Natural killer cell (primary cell): ENCODE data around the gene SPTSSB. TPM values are rescaled to one million over a fixed set of nuclear protein-coding genes. Genes with fewer than 3 reads are reported as not detected.

ENCODE experiments used
- ATAC-seq, 3 donors: fragments of 150-1000 bp in 2 of 3; fragments of 200-7000 bp in 1 of 3; cut with Tn5 transposase; 1 replicate in 1 of 3; 2 replicates in 2 of 3; pipeline ENCODE4 v1.10.0; 2021; ENCODE audit warnings: mild to moderate bottlenecking in 2 of 3, moderate library complexity in 2 of 3
- DNase-seq, 2 donors: peaks; one replicate each; pipeline versions ENCODE4 v3.0.0 to v3.0.0-alpha.2; 2013 to 2021; ENCODE audit warnings: mixed read lengths in 1 of 2
- H3K27ac ChIP-seq: one replicate; pipeline ENCODE4 v1.5.1; 2013; ENCODE audit warnings: mild to moderate bottlenecking, low read length
- H3K27me3 ChIP-seq: one replicate; pipeline ENCODE4 v1.6.1; 2013; ENCODE audit warnings: low read length; ENCODE audit not compliant: control insufficient read depth, insufficient read depth
- H3K36me3 ChIP-seq: one replicate; pipeline ENCODE4 v1.6.1; 2013; ENCODE audit warnings: low read length; ENCODE audit not compliant: control insufficient read depth, insufficient read depth
- H3K4me1 ChIP-seq: one replicate; pipeline ENCODE4 v1.6.1; 2013; ENCODE audit warnings: low read length; ENCODE audit not compliant: control insufficient read depth, insufficient read depth
- H3K4me3 ChIP-seq: one replicate; pipeline ENCODE4 v1.5.1; 2013; ENCODE audit warnings: low read length
- H3K9me3 ChIP-seq: one replicate; pipeline ENCODE4 v1.6.1; 2013; ENCODE audit warnings: low read length; ENCODE audit not compliant: control insufficient read depth, insufficient read depth
- H3K27ac Mint-ChIP-seq, 2 donors: one replicate each; pipeline ENCODE4 v1.8.0; 2022; ENCODE audit warnings: mild to moderate bottlenecking in 2 of 2, mixed read lengths in 2 of 2, moderate library complexity in 1 of 2
- H3K27me3 Mint-ChIP-seq, 2 donors: one replicate each; pipeline ENCODE4 v1.8.0; 2022; ENCODE audit warnings: low read depth in 2 of 2, mixed read lengths in 2 of 2
- H3K36me3 Mint-ChIP-seq: one replicate; pipeline ENCODE4 v1.8.0; 2022; ENCODE audit warnings: mixed read lengths
- H3K4me1 Mint-ChIP-seq, 2 donors: one replicate each; pipeline ENCODE4 v1.8.0; 2022; ENCODE audit warnings: mixed read lengths in 2 of 2
- H3K4me3 Mint-ChIP-seq: one replicate; pipeline ENCODE4 v1.8.0; 2022; ENCODE audit warnings: mild to moderate bottlenecking, moderate library complexity, mixed read lengths
- H3K9me3 Mint-ChIP-seq, 2 donors: one replicate each; pipeline ENCODE4 v1.8.0; 2022; ENCODE audit warnings: mixed read lengths in 2 of 2
- CTCF ChIP-seq: fragments of 200-600 bp; IDR thresholded peaks from one replicate; pipeline ENCODE4 v1.8.0; 2022; ENCODE audit warnings: antibody characterized with exemption
- WGBS: methylation state at CpG from one replicate; pipeline ENCODE4 v1.1.7; 2013; ENCODE audit warnings: missing lambda C conversion rate; ENCODE audit not compliant: insufficient coverage; 5-methylcytosine and 5-hydroxymethylcytosine counted together
- intact Hi-C: fragments of 100-400 bp; cut with micrococcal nuclease; formaldehyde crosslinking; loops from one replicate; pipeline ENCODE4 v1.14.2; 2022
- total RNA-seq, 4 donors: library from RNA; stranded (reverse); fragments of 120-200 nt in 1 of 4; gene quantifications; one replicate each; pipeline versions ENCODE4 v1.2.3 to v1.2.4, GENCODE V29; 2013 to 2022

The SPTSSB gene
- total RNA-seq, 3 donors from 2014 or later (not counting 1 experiment from before 2014, with no cell fraction given) = 7.3 to 14.1 (median 11.1) TPM

- no peaks in the 10 kb centered on the region for H3K36me3 Mint-ChIP-seq
- Histone ChIP-seq H3K36me3 (no peaks in the 10 kb centered on the region), H3K4me1 (no peaks in the 10 kb centered on the region), H3K27me3 (peaks cover 13% of the 10 kb centered on the region), H3K27ac (no peak overlapping the region), H3K4me3 (no peak overlapping the region), H3K9me3 (no peaks in the 10 kb centered on the region)
- intact Hi-C loops = no loop called here
- H3K4me3 Mint-ChIP-seq = no peak overlapping the region
- peaks cover 0 to 9% of the 10 kb centered on the region in 2 donors for H3K4me1 Mint-ChIP-seq
- ATAC-seq (no peak), DNase-seq (no peak)
- no peak for TF ChIP-seq CTCF
- H3K27me3 Mint-ChIP-seq = peaks cover 37 to 48% of the 10 kb centered on the region in 2 donors
- WGBS = 90% methylated on average over 2 of the region's 2 CpGs
- no peak overlapping the region for H3K27ac Mint-ChIP-seq
- no peaks in the 10 kb centered on the region for H3K9me3 Mint-ChIP-seq
Observed at GRCh38 chr3:161366094-161366493, 5.2 kb downstream of the SPTSSB start.

- Histone ChIP-seq H3K4me3 (no peak overlapping the region), H3K9me3 (no peaks in the 10 kb centered on the region), H3K4me1 (no peaks in the 10 kb centered on the region), H3K27me3 (no peaks in the 10 kb centered on the region), H3K27ac (no peak overlapping the region), H3K36me3 (peaks cover 3% of the 10 kb centered on the region)
- intact Hi-C loops = no loop called here
- no peak for DNase-seq
- Mint-ChIP-seq H3K36me3 (peaks cover 5% of the 10 kb centered on the region), H3K27me3 (peaks cover 8 to 30% of the 10 kb centered on the region in 2 donors), H3K4me1 (no peaks in the 10 kb centered on the region), H3K27ac (no peak overlapping the region), H3K4me3 (no peak overlapping the region), H3K9me3 (no peaks in the 10 kb centered on the region)
- ATAC-seq = no peak
- no peak for TF ChIP-seq CTCF
Observed at GRCh38 chr3:161358488-161358887, 12.8 kb downstream of the SPTSSB start.

- H3K4me3 Mint-ChIP-seq = no peak overlapping the region
- ATAC-seq (no peak), DNase-seq (no peak)
- H3K4me1 Mint-ChIP-seq = no peaks in the 10 kb centered on the region
- H3K9me3 ChIP-seq = no peaks in the 10 kb centered on the region
- no peak overlapping the region for H3K27ac Mint-ChIP-seq
- H3K27me3 Mint-ChIP-seq = peaks cover 17 to 43% of the 10 kb centered on the region in 2 donors
- intact Hi-C loops = no loop called here
- H3K4me3 ChIP-seq = no peak overlapping the region
- TF ChIP-seq CTCF = no peak
- H3K36me3 Mint-ChIP-seq = peaks cover 5% of the 10 kb centered on the region
- no peaks in the 10 kb centered on the region for H3K4me1 ChIP-seq
- 86% methylated on average over 1 of the region's 1 CpG for WGBS
- no peak overlapping the region for H3K27ac ChIP-seq
- H3K27me3 ChIP-seq = no peaks in the 10 kb centered on the region
- no peaks in the 10 kb centered on the region for H3K9me3 Mint-ChIP-seq
- peaks cover 5% of the 10 kb centered on the region for H3K36me3 ChIP-seq
Observed at GRCh38 chr3:161356287-161356686, 15.0 kb downstream of the SPTSSB start.

- no peaks in the 10 kb centered on the region for H3K9me3 Mint-ChIP-seq
- peaks cover 15 to 40% of the 10 kb centered on the region in 2 donors for H3K27me3 Mint-ChIP-seq
- no peaks in the 10 kb centered on the region for H3K27me3 ChIP-seq
- H3K4me1 ChIP-seq = no peaks in the 10 kb centered on the region
- TF ChIP-seq CTCF = no peak
- no peaks in the 10 kb centered on the region for H3K9me3 ChIP-seq
- no peak overlapping the region for H3K27ac ChIP-seq
- peaks cover 5% of the 10 kb centered on the region for H3K36me3 Mint-ChIP-seq
- H3K4me3 ChIP-seq = no peak overlapping the region
- ATAC-seq (no peak), DNase-seq (no peak)
- no peak overlapping the region for H3K4me3 Mint-ChIP-seq
- WGBS = no CpG with 5 or more reads among the region's 1 CpG
- H3K4me1 Mint-ChIP-seq = no peaks in the 10 kb centered on the region
- peaks cover 5% of the 10 kb centered on the region for H3K36me3 ChIP-seq
- H3K27ac Mint-ChIP-seq = no peak overlapping the region
- intact Hi-C loops = no loop called here
Observed at GRCh38 chr3:161355508-161355907, 15.8 kb downstream of the SPTSSB start.
